H1 (cell line): ENCODE data around the gene ST3GAL3. TPM values are rescaled to one million over a fixed set of nuclear protein-coding genes. Genes with fewer than 3 reads are reported as not detected.

ENCODE experiments used
- CTCF ChIA-PET: fragments of 300-600 bp; sonication (Branson Sonifier 250); formaldehyde crosslinking; loops from one replicate; lab custom pipeline; 2021; ENCODE audit not compliant: partially characterized antibody; lab: Charles Lee
- POLR2A ChIA-PET: fragments of 300-600 bp; sonication (Branson Sonifier 250); formaldehyde crosslinking; loops from one replicate; lab custom pipeline; 2021; ENCODE audit warnings: inconsistent platforms; ENCODE audit not compliant: partially characterized antibody; lab: Charles Lee
- DNase-seq, 2 experiments: peaks; one replicate each; pipeline versions ENCODE4 v3.0.0 to v3.0.0-alpha.2; 2010 to 2022; ENCODE audit warnings: low spot score in 2 of 2, low read depth in 1 of 2, mixed read lengths in 1 of 2
- FAIRE-seq: peaks from 2 replicates; lab custom pipeline; 2011; peaks lifted over from hg19 to GRCh38; lab: Jason Lieb, UNC
- H2AFZ ChIP-seq: 2 replicates; pipeline ENCODE4 v1.8.1; 2012; ENCODE audit warnings: low read length, inconsistent platforms
- H2AK5ac ChIP-seq: 2 replicates; pipeline ENCODE4 v1.6.1; 2013; ENCODE audit warnings: low read depth, low read length
- H2BK120ac ChIP-seq: replicated peaks from 2 replicates; pipeline ENCODE3; 2013; ENCODE audit warnings: low read depth, low read length, inconsistent platforms
- H2BK12ac ChIP-seq: 2 replicates; pipeline ENCODE4 v1.6.1; 2013; ENCODE audit warnings: low read depth, low read length
- H2BK15ac ChIP-seq: 2 replicates; pipeline ENCODE4 v1.6.1; 2013; ENCODE audit warnings: low read length
- H2BK20ac ChIP-seq: 2 replicates; pipeline ENCODE4 v1.6.1; 2013; ENCODE audit warnings: low read length
- H2BK5ac ChIP-seq: 2 replicates; pipeline ENCODE4 v1.6.1; 2013; ENCODE audit warnings: low read depth, low read length
- H3K14ac ChIP-seq: 2 replicates; pipeline ENCODE4 v1.6.1; 2013; ENCODE audit warnings: inconsistent platforms; ENCODE audit not compliant: insufficient read length
- H3K18ac ChIP-seq: 2 replicates; pipeline ENCODE4 v1.6.1; 2013; ENCODE audit warnings: low read length; ENCODE audit errors: extremely low read depth
- H3K23ac ChIP-seq: 2 replicates; pipeline ENCODE4 v1.6.1; 2013; ENCODE audit warnings: inconsistent platforms; ENCODE audit not compliant: insufficient read length
- H3K23me2 ChIP-seq: 2 replicates; pipeline ENCODE4 v1.6.1; 2013; ENCODE audit warnings: low read depth, low read length
- H3K27ac ChIP-seq: 2 replicates; pipeline ENCODE4 v1.6.1; 2011; ENCODE audit warnings: low read depth, low read length, inconsistent platforms
- H3K27me3 ChIP-seq, 4 experiments: replicated peaks in 1 of 4; 1 replicate in 1 of 4; 2 replicates in 3 of 4; pipeline versions ENCODE4 v1.6.1 to v1.8.1; 2011 to 2013; ENCODE audit warnings: low read length in 3 of 4, mild to moderate bottlenecking in 3 of 4, inconsistent platforms in 2 of 4, mixed read lengths in 2 of 4, moderate library complexity in 1 of 4; ENCODE audit not compliant: control insufficient read depth in 3 of 4, insufficient read depth in 3 of 4; ENCODE audit errors: extremely low read depth in 1 of 4
- H3K36me3 ChIP-seq, 4 experiments: 2 replicates each; pipeline versions ENCODE4 v1.6.1 to v1.8.1; 2011 to 2013; ENCODE audit warnings: mild to moderate bottlenecking in 4 of 4, low read length in 3 of 4, moderate library complexity in 2 of 4, control low read depth in 1 of 4, inconsistent platforms in 1 of 4; ENCODE audit not compliant: insufficient read depth in 4 of 4, control insufficient read depth in 2 of 4
- H3K4ac ChIP-seq: replicated peaks from 2 replicates; pipeline ENCODE3; 2013; ENCODE audit warnings: low read length, low read depth, mixed read lengths, inconsistent platforms; ENCODE audit not compliant: insufficient read length
- H3K4me1 ChIP-seq, 4 experiments: replicated peaks in 1 of 4; 1 replicate in 1 of 4; 2 replicates in 3 of 4; pipeline versions ENCODE4 v1.6.1 to v1.8.1; 2011 to 2013; ENCODE audit warnings: low read length in 3 of 4, inconsistent platforms in 2 of 4, mixed read lengths in 1 of 4; ENCODE audit not compliant: insufficient read depth in 4 of 4, control insufficient read depth in 3 of 4
- H3K4me2 ChIP-seq, 2 experiments: 2 replicates each; pipeline versions ENCODE4 v1.6.1 to v1.8.1; 2011 to 2013; ENCODE audit warnings: low read depth in 2 of 2, low read length in 2 of 2, control low read depth in 1 of 2, inconsistent platforms in 1 of 2, mild to moderate bottlenecking in 1 of 2; ENCODE audit not compliant: insufficient read depth in 1 of 2
- H3K4me3 ChIP-seq, 4 experiments: fragments of 200-600, 300-600 bp in 1 of 4; sonication (generic), shearing (Covaris generic), sonication (Bioruptor Twin) in 1 of 4; 2 replicates each; pipeline versions ENCODE4 v1.5.1 to v1.8.1; 2011 to 2016; ENCODE audit warnings: low read length in 4 of 4, low read depth in 3 of 4, control low read depth in 2 of 4, inconsistent platforms in 2 of 4, mild to moderate bottlenecking in 2 of 4, mixed read lengths in 1 of 4, moderate library complexity in 1 of 4; ENCODE audit not compliant: insufficient read depth in 2 of 4; ENCODE audit errors: extremely low read depth in 1 of 4
- H3K56ac ChIP-seq: replicated peaks from 2 replicates; pipeline ENCODE3; 2013; ENCODE audit warnings: low read depth, mild to moderate bottlenecking, mixed read lengths, low read length, inconsistent platforms; ENCODE audit not compliant: insufficient read length
- H3K79me1 ChIP-seq: 2 replicates; pipeline ENCODE4 v1.6.1; 2013; ENCODE audit warnings: low read depth, low read length, control low read depth
- H3K79me2 ChIP-seq, 2 experiments: 2 replicates each; pipeline versions ENCODE4 v1.6.1 to v1.8.1; 2012 to 2013; ENCODE audit warnings: low read length in 2 of 2, mild to moderate bottlenecking in 2 of 2, inconsistent platforms in 1 of 2; ENCODE audit not compliant: insufficient read depth in 2 of 2, control insufficient read depth in 1 of 2
- H3K9ac ChIP-seq, 4 experiments: replicated peaks in 1 of 4; 1 replicate in 1 of 4; 2 replicates in 3 of 4; pipeline versions ENCODE4 v1.6.1 to v1.8.1; 2011 to 2013; ENCODE audit warnings: low read depth in 3 of 4, low read length in 3 of 4, control low read depth in 2 of 4, mild to moderate bottlenecking in 2 of 4, moderate library complexity in 2 of 4, inconsistent platforms in 1 of 4; ENCODE audit errors: extremely low read depth in 1 of 4
- H3K9me3 ChIP-seq, 2 experiments: 2 replicates each; pipeline versions ENCODE4 v1.6.1 to v1.8.1; 2012 to 2013; ENCODE audit warnings: mild to moderate bottlenecking in 2 of 2, moderate library complexity in 2 of 2, control low read depth in 1 of 2, inconsistent platforms in 1 of 2, low read depth in 1 of 2, low read length in 1 of 2, mixed read lengths in 1 of 2; ENCODE audit not compliant: insufficient read depth in 2 of 2
- H4K20me1 ChIP-seq, 2 experiments: replicated peaks in 1 of 2; 2 replicates each; pipeline versions ENCODE3 to v1.8.1; 2011 to 2013; ENCODE audit warnings: inconsistent platforms in 2 of 2, low read length in 2 of 2, mild to moderate bottlenecking in 1 of 2; ENCODE audit not compliant: insufficient read depth in 2 of 2, control insufficient read depth in 1 of 2
- H4K5ac ChIP-seq: 2 replicates; pipeline ENCODE4 v1.6.1; 2013; ENCODE audit warnings: low read length, low read depth, mixed read lengths, inconsistent platforms; ENCODE audit not compliant: insufficient read length
- H4K8ac ChIP-seq: 2 replicates; pipeline ENCODE4 v1.8.0; 2013; ENCODE audit warnings: mild to moderate bottlenecking, moderate library complexity, low read length, inconsistent platforms; ENCODE audit not compliant: insufficient read depth; ENCODE audit errors: extremely low read depth
- H4K91ac ChIP-seq: replicated peaks from 2 replicates; pipeline ENCODE3; 2013; ENCODE audit warnings: low read length, mixed read lengths, inconsistent platforms; ENCODE audit not compliant: insufficient read length
- BCL11A ChIP-seq, 2 experiments: IDR thresholded peaks; one replicate each; pipeline ENCODE4 v1.6.1; 2011; ENCODE audit warnings: low read depth in 2 of 2, low read length in 2 of 2, mild to moderate bottlenecking in 2 of 2
- BRCA1 ChIP-seq: IDR thresholded peaks from 2 replicates; pipeline ENCODE4 v1.6.1; 2012; ENCODE audit warnings: low read depth, low read length, improper control_type of control experiment
- JUN ChIP-seq: IDR thresholded peaks from 2 replicates; pipeline ENCODE4 v1.6.1; 2011; ENCODE audit warnings: low read depth, mild to moderate bottlenecking, improper control_type of control experiment, low read length
- NANOG ChIP-seq: IDR thresholded peaks from 2 replicates; pipeline ENCODE4 v1.6.1; 2011; ENCODE audit warnings: low read length, low read depth, mild to moderate bottlenecking, inconsistent platforms; ENCODE audit not compliant: insufficient read depth, poor library complexity, severe bottlenecking
- RAD21 ChIP-seq, 2 experiments: IDR thresholded peaks in 1 of 2; conservative IDR thresholded peaks in 1 of 2; 2 replicates each; pipeline ENCODE4 v1.6.1; 2011; ENCODE audit warnings: low read depth in 2 of 2, low read length in 2 of 2, improper control_type of control experiment in 1 of 2, inconsistent platforms in 1 of 2, mild to moderate bottlenecking in 1 of 2, moderate library complexity in 1 of 2
- RXRA ChIP-seq: IDR thresholded peaks from 2 replicates; pipeline ENCODE4 v1.6.1; 2011; ENCODE audit warnings: low read depth, mild to moderate bottlenecking, low read length, moderate library complexity; ENCODE audit not compliant: insufficient read depth
- ZNF274 ChIP-seq: IDR thresholded peaks from 2 replicates; pipeline ENCODE4 v1.7.0; 2012; ENCODE audit warnings: low read length, borderline replicate concordance; ENCODE audit errors: extremely low read depth
- polyA plus RNA-seq, 7 experiments: library from polyadenylated mRNA; depleted of rRNA in 3 of 7; stranded (reverse) in 5 of 7; unstranded in 2 of 7; fragments of >200 nt in 5 of 7; fragments of 200-250 nt in 2 of 7; gene quantifications; 1 replicate in 5 of 7; 2 replicates in 1 of 7; 4 replicates in 1 of 7; pipeline versions ENCODE4 v1.2.1 to v1.2.3, GENCODE V29; 2011 to 2013; ENCODE audit warnings: missing spikeins in 2 of 7, mixed read lengths in 2 of 7
- total RNA-seq: library from RNA; stranded (reverse); fragmentation: NEBNext Ultra II Directional; extraction: Animal tissue kit (Norgen Biotek cat#: 25700); gene quantifications from 2 replicates; pipeline ENCODE4 v1.2.1, GENCODE V29; 2021
- TF ChIP-seq, protein P1 (sequence below), 3 experiments: IDR thresholded peaks; 1 replicate in 2 of 3; 2 replicates in 1 of 3; pipeline versions ENCODE4 v1.5.1 to v1.6.1; 2011; ENCODE audit warnings: low read length in 3 of 3, mild to moderate bottlenecking in 3 of 3, inconsistent platforms in 2 of 3, low read depth in 1 of 3, moderate library complexity in 1 of 3; ENCODE audit not compliant: insufficient read depth in 1 of 3; ENCODE audit errors: control extremely low read depth in 1 of 3
- TF ChIP-seq, protein P2 (sequence below): IDR thresholded peaks from 2 replicates; pipeline ENCODE4 v1.6.1; 2012; ENCODE audit warnings: inconsistent platforms

ST3GAL3 gene
- total and polyA plus RNA-seq, 2 of the 8 experiments (the other 6 are each of a cell fraction or from before 2014, with no cell fraction given), result 6.8 to 7.0 TPM

DNA sequence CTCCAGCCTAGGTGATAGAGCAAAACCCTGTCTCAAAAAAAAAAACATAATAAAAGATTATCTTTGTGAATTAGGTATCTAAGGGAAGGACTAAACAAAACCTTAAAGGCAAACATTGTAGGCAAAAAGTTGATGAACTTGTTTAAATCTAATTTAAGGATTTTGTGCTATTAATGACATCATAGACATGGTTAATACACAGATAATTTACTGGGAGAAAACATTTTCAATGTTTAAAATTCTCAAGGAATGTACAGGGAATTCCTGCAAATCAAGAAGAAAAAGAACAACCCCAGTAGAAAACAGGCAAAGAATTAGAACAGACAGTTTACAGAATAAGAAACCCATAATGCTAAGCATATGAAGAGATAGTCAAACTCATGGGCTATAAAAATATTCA, 47.6 kb downstream of the ST3GAL3 start:
- Histone ChIP-seq H3K23ac (no peak overlapping the region), H4K91ac (no peak overlapping the region), H3K4me3 (no peak overlapping the region), H4K8ac (no peak overlapping the region), H2AFZ (no peak overlapping the region), H4K5ac (no peak overlapping the region), H2BK5ac (no peak overlapping the region), H3K79me1 (no peaks in the 10 kb centered on the region), H3K27ac (no peak overlapping the region), H3K79me2 (no peaks in the 10 kb centered on the region), H2BK12ac (no peak overlapping the region), H3K14ac (no peak overlapping the region), H3K9ac (no peak overlapping the region), H3K4me2 (no peak overlapping the region), H3K56ac (no peak overlapping the region), H2AK5ac (no peak overlapping the region), H2BK20ac (no peak overlapping the region), H3K18ac (no peak overlapping the region), H2BK120ac (no peak overlapping the region), H3K4ac (no peak overlapping the region), H3K9me3 (no peaks in the 10 kb centered on the region), H2BK15ac (no peak overlapping the region), H3K36me3 (no peaks in the 10 kb centered on the region), H3K27me3 (no peaks in the 10 kb centered on the region), H4K20me1 (peaks cover 0 to 1% of the 10 kb centered on the region in 2 experiments), H3K23me2 (no peaks in the 10 kb centered on the region), H3K4me1 (no peaks in the 10 kb centered on the region)
- ChIA-PET CTCF (interaction anchor here (1.7 to 3.4 kb wide), 2 partner anchors 10 to 180 kb away, joined by 5 to 19 read pairs; no protein-coding TSS in a partner anchor), POLR2A (interaction anchor here (0.6 kb wide), 1 partner anchor 12 kb away, joined by 3 read pairs; no protein-coding TSS in a partner anchor)
- FAIRE-seq (no peak), DNase-seq (no peak)
- TF ChIP-seq JUN (no peak), BRCA1 (no peak), ZNF274 (no peak), RAD21 (IDR thresholded peaks at IDR 0.05 in 1 of 2, conservative IDR thresholded peaks at IDR 0.05 in 1 of 2; ENCODE audit: low read depth in 2 of 2, low read length in 2 of 2) (no peak), NANOG (no peak), RXRA (no peak), BCL11A (IDR thresholded peaks at IDR 0.05; ENCODE audit: low read depth in 2 of 2, low read length in 2 of 2) (no peak)
- TF ChIP-seq, protein P1, sequence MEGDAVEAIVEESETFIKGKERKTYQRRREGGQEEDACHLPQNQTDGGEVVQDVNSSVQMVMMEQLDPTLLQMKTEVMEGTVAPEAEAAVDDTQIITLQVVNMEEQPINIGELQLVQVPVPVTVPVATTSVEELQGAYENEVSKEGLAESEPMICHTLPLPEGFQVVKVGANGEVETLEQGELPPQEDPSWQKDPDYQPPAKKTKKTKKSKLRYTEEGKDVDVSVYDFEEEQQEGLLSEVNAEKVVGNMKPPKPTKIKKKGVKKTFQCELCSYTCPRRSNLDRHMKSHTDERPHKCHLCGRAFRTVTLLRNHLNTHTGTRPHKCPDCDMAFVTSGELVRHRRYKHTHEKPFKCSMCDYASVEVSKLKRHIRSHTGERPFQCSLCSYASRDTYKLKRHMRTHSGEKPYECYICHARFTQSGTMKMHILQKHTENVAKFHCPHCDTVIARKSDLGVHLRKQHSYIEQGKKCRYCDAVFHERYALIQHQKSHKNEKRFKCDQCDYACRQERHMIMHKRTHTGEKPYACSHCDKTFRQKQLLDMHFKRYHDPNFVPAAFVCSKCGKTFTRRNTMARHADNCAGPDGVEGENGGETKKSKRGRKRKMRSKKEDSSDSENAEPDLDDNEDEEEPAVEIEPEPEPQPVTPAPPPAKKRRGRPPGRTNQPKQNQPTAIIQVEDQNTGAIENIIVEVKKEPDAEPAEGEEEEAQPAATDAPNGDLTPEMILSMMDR (IDR thresholded peaks at IDR 0.05; ENCODE audit: control extremely low read depth in 1 of 3, insufficient read depth in 1 of 3, low read depth in 1 of 3, low read length in 3 of 3), result no peak
- TF ChIP-seq, protein P2, sequence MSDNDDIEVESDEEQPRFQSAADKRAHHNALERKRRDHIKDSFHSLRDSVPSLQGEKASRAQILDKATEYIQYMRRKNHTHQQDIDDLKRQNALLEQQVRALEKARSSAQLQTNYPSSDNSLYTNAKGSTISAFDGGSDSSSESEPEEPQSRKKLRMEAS, result no peak
